AG10803 (cell line): ENCODE measurements around the gene PPP4R2.

ENCODE experiments used
- DNase-seq: peaks from one replicate; pipeline ENCODE4 v3.0.0; 2010; ENCODE audit warnings: low read depth
- H3K4me3 ChIP-seq: 2 replicates; pipeline ENCODE4 v1.5.1; 2011; ENCODE audit warnings: mild to moderate bottlenecking, low read length, control low read depth
- TF ChIP-seq, protein P1 (sequence below): conservative IDR thresholded peaks from 2 replicates; pipeline ENCODE4 v1.5.1; 2011; ENCODE audit warnings: mild to moderate bottlenecking, low read length, control low read depth, inconsistent platforms

Gene PPP4R2

DNA sequence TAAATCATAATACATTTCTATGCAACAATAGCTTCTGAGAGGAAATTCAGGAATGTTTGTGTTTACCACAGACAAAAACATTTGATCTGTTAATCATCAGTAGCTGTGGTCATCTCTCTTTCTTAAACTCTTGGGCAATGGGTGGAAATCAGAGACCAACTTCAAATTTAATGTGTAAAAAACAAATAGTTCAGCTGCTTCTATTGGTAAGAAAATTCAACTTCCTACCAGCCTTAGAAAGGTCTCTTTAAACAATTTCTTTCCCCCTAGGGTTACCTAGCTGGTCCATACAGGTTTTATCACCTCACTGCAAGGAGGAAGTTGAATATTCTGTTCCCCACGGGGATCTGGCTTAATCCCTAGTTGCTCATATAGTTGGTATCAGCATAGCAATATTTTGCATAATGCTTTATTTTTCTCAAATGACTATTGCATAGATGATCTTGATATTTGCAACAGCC is 20.3 kb upstream of the PPP4R2 start:
- DNase-seq, result peak; percentile 85
- TF ChIP-seq, protein P1, sequence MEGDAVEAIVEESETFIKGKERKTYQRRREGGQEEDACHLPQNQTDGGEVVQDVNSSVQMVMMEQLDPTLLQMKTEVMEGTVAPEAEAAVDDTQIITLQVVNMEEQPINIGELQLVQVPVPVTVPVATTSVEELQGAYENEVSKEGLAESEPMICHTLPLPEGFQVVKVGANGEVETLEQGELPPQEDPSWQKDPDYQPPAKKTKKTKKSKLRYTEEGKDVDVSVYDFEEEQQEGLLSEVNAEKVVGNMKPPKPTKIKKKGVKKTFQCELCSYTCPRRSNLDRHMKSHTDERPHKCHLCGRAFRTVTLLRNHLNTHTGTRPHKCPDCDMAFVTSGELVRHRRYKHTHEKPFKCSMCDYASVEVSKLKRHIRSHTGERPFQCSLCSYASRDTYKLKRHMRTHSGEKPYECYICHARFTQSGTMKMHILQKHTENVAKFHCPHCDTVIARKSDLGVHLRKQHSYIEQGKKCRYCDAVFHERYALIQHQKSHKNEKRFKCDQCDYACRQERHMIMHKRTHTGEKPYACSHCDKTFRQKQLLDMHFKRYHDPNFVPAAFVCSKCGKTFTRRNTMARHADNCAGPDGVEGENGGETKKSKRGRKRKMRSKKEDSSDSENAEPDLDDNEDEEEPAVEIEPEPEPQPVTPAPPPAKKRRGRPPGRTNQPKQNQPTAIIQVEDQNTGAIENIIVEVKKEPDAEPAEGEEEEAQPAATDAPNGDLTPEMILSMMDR, result no peak
- no peak overlapping the region for H3K4me3 ChIP-seq

DNA sequence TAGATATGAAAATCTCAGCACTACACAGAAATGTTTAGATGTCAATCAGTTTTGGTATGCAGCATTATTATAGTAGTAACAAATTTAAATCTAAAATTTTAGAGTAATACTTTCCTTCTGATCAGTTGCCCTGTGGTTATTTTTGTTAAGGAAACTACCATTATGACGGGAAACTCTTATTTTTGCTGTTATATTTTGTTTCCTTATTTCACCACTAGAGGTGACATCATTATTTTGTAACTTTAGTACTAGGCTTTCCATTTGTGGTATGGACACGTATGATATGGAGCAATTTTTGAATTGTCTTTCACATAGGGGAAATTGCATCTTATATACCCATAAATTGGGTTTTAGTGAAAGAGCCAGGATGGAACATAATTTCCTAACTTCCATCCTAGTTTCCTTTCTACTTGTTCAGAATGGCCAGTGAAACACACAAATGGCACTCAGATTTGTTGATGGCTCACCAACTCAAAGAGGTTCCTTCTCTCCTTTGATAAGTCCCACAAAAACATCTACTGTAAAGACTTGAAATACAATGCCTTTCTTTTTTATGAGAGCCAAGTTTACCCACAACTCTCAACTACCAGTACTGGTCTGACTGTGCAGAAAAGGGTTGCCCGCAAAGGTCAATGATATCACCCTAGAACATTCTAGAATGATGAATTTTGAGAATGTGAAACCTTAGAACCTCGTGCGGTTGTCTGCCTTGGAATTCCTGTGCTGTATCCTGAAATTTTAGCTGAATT is 19.4 kb upstream of the PPP4R2 start:
- no peak overlapping the region for H3K4me3 ChIP-seq
- TF ChIP-seq, protein P1, result peak; percentile 17; the same call in 1 of the 2 replicates
- no peak for DNase-seq

DNA sequence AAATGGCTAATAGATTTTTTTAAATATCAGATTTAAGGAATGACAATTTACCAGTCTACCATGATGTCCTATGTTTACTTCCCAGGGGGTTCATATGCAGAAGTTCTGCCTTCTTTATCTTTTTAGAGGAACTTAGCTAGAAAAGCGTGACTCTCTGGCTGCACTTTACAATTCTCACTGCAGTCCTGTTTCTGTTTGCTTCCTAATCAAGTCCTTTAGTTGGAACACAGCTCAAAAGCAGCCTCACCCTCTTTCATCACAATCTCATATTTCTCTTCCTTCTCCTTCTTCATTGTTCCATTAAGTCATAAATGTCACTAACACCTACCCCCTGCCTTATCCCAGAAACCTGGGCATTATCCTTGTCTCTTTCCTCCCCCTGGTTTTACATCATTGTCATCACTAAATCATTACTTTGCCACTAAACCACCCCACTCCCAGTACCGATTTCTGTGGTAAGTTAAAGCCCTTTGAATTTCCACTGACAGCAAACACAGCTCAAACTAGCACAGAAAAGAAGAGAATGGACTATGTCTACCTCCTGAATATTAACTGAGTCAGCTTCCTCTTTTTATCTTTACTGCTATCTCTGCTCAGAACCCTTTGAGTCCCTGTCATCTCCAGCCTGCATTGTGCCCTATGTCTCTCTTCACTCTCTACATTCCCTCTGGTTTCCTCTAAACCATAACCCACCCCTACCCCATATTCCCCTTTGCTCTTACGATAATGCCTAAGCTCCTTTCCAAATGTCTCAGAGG is 13.8 kb upstream of the PPP4R2 start:
- TF ChIP-seq, protein P1, result no peak
- no peak overlapping the region for H3K4me3 ChIP-seq
- no peak for DNase-seq

GRCh38 chr3:72985576-72985975 is 11.0 kb upstream of the PPP4R2 start:
- TF ChIP-seq, protein P1, result no peak
- no peak for DNase-seq
- no peak overlapping the region for H3K4me3 ChIP-seq

- DNase-seq, result no peak
- TF ChIP-seq, protein P1, result no peak
- H3K4me3 ChIP-seq, result no peak overlapping the region
Observed at GRCh38 chr3:72990701-72991395, 5.8 kb upstream of the PPP4R2 start.

- DNase-seq, result no peak
- TF ChIP-seq, protein P1, result no peak
- H3K4me3 ChIP-seq, result no peak overlapping the region
Observed at GRCh38 chr3:72991522-72991921, 5.1 kb upstream of the PPP4R2 start.
